Progenitor cell of endocrine pancreas (in vitro differentiated cells): ENCODE measurements around the gene SLC9C1. TPM values are rescaled to one million over a fixed set of nuclear protein-coding genes. Genes with fewer than 3 reads are reported as not detected.
A peak's percentile ranks its signal among the peaks of the same experiment; 100 is the strongest.

Experiments
- DNase-seq: peaks from one replicate; pipeline ENCODE4 v3.0.0; 2021; ENCODE audit warnings: low spot score; ENCODE audit not compliant: unreplicated experiment
- H3K27ac Mint-ChIP-seq: 2 replicates; pipeline ENCODE4 v1.8.0; 2021; ENCODE audit warnings: mild to moderate bottlenecking, moderate library complexity, mixed read lengths
- H3K27me3 Mint-ChIP-seq: 2 replicates; pipeline ENCODE4 v1.8.0; 2021; ENCODE audit warnings: mixed read lengths
- H3K36me3 Mint-ChIP-seq: 2 replicates; pipeline ENCODE4 v1.8.0; 2022; ENCODE audit warnings: mixed read lengths; ENCODE audit not compliant: insufficient read depth
- H3K4me1 Mint-ChIP-seq: 2 replicates; pipeline ENCODE4 v1.8.0; 2021; ENCODE audit warnings: low read depth, mixed read lengths
- H3K4me3 Mint-ChIP-seq: 2 replicates; pipeline ENCODE4 v1.8.0; 2021; ENCODE audit warnings: low read depth, mild to moderate bottlenecking, moderate library complexity, mixed read lengths
- H3K9me3 Mint-ChIP-seq: 2 replicates; pipeline ENCODE4 v1.8.0; 2021; ENCODE audit warnings: low read depth, mixed read lengths
- total RNA-seq: library from RNA; stranded (reverse); gene quantifications from 2 replicates; pipeline ENCODE4 v1.2.1, GENCODE V29; 2021
- TF ChIP-seq, protein P1 (sequence below): fragments of 200-600 bp; sonication (generic); IDR thresholded peaks from one replicate; pipeline ENCODE4 v1.5.0; 2021; ENCODE audit warnings: antibody characterized with exemption, mild to moderate bottlenecking; ENCODE audit not compliant: unreplicated experiment

SLC9C1 gene
- total RNA-seq, 1 donor from 2014 or later, result 1.5 TPM

DNA sequence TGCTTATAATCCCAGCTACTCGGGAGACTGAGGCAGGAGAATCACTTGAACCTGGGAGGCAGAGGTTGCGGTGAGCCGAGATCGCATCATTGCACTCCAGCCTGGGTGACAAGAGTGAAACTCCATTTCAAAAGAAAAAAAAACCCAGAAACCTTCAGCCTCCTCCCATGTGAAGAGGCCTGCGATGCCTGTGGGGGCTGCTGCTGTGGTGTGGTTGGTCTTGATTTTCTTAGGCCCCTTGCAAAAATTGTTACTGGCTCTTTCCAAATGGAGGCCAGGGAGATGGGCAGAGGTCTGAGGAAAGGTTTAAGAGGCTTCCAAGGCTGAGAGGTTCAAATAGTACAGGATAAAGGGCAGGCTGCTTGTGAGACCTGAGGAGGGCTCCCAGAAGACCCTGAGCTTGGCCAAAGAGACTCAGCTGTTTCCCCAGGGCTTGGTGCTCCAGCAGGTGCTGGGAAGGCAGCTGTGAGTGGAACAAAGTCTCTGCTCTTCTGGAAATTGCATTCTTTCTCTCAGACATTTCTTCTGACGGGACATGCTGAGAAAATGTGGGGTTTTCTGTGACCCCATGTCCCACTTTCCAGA is 179.3 kb downstream of the SLC9C1 start:
- H3K4me1 Mint-ChIP-seq, result peaks cover 2% of the 10 kb centered on the region
- H3K36me3 Mint-ChIP-seq, result peaks cover 21% of the 10 kb centered on the region
- no peaks in the 10 kb centered on the region for H3K9me3 Mint-ChIP-seq
- H3K4me3 Mint-ChIP-seq, result no peak overlapping the region
- no peak for DNase-seq
- no peak overlapping the region for H3K27ac Mint-ChIP-seq
- H3K27me3 Mint-ChIP-seq, result no peaks in the 10 kb centered on the region
- TF ChIP-seq, protein P1, sequence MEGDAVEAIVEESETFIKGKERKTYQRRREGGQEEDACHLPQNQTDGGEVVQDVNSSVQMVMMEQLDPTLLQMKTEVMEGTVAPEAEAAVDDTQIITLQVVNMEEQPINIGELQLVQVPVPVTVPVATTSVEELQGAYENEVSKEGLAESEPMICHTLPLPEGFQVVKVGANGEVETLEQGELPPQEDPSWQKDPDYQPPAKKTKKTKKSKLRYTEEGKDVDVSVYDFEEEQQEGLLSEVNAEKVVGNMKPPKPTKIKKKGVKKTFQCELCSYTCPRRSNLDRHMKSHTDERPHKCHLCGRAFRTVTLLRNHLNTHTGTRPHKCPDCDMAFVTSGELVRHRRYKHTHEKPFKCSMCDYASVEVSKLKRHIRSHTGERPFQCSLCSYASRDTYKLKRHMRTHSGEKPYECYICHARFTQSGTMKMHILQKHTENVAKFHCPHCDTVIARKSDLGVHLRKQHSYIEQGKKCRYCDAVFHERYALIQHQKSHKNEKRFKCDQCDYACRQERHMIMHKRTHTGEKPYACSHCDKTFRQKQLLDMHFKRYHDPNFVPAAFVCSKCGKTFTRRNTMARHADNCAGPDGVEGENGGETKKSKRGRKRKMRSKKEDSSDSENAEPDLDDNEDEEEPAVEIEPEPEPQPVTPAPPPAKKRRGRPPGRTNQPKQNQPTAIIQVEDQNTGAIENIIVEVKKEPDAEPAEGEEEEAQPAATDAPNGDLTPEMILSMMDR, result no peak

DNA sequence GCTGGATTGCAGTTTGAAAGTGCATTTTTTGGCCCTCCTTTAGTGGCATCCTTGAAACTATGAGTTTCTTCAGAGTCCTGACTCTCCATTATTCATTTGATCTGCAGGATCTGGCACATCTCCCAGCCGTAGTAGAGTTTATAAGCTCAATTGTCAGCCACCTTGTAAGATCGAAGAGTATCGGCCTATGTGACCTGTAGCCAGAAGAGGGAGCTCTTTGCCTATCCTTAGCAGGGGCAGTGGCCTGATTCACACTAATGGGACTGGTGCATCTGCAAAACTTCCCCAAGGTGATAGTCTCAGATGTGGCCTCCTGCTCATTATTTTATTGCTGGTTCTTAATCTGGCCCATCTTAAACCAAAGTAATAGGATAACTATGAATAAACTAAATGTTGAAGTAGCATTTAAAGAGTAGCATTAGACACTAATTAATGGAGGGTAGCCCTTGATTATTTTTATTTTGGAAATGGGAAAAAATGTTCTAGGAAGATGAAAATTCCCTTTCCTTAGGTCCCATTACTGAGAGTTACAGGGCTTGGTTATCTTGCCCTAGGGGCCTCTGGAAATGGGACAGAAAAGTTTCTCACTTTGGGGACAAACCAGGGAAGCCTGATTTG is 182.1 kb downstream of the SLC9C1 start:
- peaks cover 15% of the 10 kb centered on the region for H3K36me3 Mint-ChIP-seq
- H3K27me3 Mint-ChIP-seq, result no peaks in the 10 kb centered on the region
- DNase-seq, result peak; percentile 16
- H3K27ac Mint-ChIP-seq, result peak overlapping the region; percentile 66
- H3K4me1 Mint-ChIP-seq, result peaks cover 9% of the 10 kb centered on the region
- H3K9me3 Mint-ChIP-seq, result no peaks in the 10 kb centered on the region
- H3K4me3 Mint-ChIP-seq, result no peak overlapping the region
- TF ChIP-seq, protein P1, result peak; percentile 80

DNA sequence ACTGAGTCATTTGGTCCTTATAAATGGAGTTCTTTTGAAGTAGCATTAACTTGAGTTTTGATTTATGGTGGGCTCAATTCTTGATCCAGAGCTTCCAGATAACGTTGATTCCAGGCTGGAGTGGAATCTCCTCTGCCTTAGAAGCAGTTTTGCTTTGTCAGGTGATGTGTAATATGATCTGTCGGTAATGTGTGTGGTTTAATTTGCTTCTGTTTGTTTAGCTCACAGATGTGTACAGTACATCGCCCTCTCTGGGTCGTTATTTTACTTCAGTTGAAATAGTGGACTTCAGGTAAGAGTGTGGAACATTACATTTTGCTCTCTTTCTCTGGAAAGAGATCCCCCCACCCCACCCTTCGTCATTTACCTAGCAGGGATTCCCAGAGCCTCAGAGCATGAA is 184.7 kb downstream of the SLC9C1 start:
- no peaks in the 10 kb centered on the region for H3K9me3 Mint-ChIP-seq
- no peaks in the 10 kb centered on the region for H3K27me3 Mint-ChIP-seq
- H3K27ac Mint-ChIP-seq, result no peak overlapping the region
- no peak overlapping the region for H3K4me3 Mint-ChIP-seq
- peaks cover 9% of the 10 kb centered on the region for H3K4me1 Mint-ChIP-seq
- TF ChIP-seq, protein P1, result no peak
- no peak for DNase-seq
- peaks cover 14% of the 10 kb centered on the region for H3K36me3 Mint-ChIP-seq

DNA sequence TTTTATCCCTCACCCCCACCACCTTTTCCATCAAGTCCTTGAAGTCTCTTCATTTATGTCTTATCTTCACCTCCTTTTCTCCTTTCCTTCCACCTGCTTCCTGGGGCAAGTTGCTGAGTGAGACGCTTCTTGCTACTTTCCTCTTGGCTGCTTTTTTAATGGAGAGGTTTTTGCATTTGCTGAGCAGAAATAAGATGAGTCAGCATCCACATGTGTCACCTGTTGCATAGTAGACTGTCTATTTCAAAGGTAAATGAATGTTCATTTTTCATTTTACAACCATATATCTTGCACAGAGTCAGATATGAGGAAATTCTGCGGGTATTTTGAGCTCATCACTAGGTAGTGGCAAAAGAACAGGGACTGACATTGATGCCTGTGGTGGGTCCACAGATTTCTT is 189.2 kb downstream of the SLC9C1 start:
- Mint-ChIP-seq H3K27me3 (no peaks in the 10 kb centered on the region), H3K36me3 (peaks cover 11% of the 10 kb centered on the region), H3K4me1 (peaks cover 12% of the 10 kb centered on the region), H3K9me3 (no peaks in the 10 kb centered on the region), H3K27ac (no peak overlapping the region), H3K4me3 (no peak overlapping the region)
- DNase-seq, result no peak
- TF ChIP-seq, protein P1, result no peak

DNA sequence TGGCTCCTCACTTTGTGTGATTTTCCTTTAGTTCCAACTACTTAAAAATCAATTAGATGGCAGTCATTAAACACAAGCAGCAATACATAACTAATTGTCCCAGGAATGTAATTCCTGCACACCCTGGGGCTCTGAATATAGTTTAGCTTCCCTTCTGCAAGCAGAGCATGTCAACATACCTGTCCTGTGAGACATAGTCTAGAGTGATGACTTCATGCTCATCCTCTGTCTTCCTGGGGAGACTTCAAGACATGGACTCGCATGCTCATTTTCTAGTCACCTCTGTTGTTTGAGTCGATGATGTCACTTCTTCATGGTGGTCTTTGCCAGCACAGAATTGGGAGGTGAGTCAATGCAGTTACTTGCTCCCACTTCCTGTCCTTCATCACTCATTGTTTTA is 192.1 kb downstream of the SLC9C1 start:
- Mint-ChIP-seq H3K27ac (no peak overlapping the region), H3K9me3 (no peaks in the 10 kb centered on the region)
- TF ChIP-seq, protein P1, result no peak

More for the DNA sequence above, 192.1 kb downstream of the SLC9C1 start:
- DNase-seq, result no peak
- H3K36me3 Mint-ChIP-seq, result peaks cover 11% of the 10 kb centered on the region
- H3K27me3 Mint-ChIP-seq, result no peaks in the 10 kb centered on the region
- peaks cover 5% of the 10 kb centered on the region for H3K4me1 Mint-ChIP-seq
- no peak overlapping the region for H3K4me3 Mint-ChIP-seq
